ENCODE data around the gene ZNF83.

Gene ZNF83

DNA sequence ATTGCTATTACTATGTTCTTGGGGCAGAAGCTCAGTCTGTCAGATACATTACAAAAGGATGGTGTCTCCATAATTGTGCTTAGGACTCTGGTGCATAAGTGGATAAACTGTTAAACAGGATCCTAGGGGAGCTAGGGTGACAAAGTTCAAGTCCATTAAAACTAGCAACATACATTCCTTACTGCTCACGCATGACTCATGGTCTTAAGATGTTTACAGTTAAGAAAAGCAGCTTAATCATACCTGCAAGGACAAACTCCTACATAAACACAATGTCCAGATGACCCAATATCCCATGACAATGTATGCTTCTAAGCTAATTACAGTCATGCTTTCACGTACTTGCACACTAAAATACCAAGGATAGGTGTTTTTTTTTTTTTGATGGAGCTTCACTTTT is 71.6 kb downstream of the ZNF83 start:
- no peak for DNase-seq

DNA sequence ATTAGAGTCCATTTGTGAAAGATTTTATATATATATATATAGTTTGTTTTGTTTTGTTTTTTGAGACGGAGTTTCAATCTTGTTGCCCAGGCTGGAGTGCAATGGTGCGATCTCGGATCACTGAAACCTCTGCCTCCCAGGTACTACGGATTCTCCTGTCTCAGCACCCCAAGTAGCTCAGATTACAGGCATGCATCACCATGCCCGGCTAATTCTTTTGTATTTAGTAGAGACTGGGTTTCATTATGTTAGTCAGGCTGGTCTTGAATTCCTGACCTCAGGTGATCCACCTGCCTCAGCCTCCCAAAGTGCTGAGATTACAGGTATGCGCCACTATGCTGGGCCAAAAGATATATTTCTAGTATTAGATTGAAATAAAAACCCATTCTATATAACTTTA is 72.0 kb downstream of the ZNF83 start:
- DNase-seq = no peak

Measured in right hindlimb (tissue), 1 donor.